ENCODE results near the gene CDK16.

CDK16 gene

DNA sequence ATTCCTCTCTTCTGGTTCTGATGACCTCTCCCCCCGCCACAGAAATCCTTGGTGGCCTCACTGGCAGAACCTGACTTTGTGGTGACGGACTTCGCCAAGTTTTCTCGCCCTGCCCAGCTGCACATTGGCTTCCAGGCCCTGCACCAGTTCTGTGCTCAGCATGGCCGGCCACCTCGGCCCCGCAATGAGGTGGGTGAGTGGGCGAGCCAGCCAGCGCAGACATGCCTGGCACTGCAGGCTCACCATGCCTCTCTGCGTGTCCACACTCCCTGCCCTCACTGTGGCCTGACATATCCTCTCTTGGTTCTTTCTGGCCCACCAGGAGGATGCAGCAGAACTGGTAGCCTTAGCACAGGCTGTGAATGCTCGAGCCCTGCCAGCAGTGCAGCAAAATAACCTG lies 16.2 kb upstream of the CDK16 start:
- DNase-seq (ENCODE audit: low spot score) = no peak
- TF ChIP-seq, protein P1, sequence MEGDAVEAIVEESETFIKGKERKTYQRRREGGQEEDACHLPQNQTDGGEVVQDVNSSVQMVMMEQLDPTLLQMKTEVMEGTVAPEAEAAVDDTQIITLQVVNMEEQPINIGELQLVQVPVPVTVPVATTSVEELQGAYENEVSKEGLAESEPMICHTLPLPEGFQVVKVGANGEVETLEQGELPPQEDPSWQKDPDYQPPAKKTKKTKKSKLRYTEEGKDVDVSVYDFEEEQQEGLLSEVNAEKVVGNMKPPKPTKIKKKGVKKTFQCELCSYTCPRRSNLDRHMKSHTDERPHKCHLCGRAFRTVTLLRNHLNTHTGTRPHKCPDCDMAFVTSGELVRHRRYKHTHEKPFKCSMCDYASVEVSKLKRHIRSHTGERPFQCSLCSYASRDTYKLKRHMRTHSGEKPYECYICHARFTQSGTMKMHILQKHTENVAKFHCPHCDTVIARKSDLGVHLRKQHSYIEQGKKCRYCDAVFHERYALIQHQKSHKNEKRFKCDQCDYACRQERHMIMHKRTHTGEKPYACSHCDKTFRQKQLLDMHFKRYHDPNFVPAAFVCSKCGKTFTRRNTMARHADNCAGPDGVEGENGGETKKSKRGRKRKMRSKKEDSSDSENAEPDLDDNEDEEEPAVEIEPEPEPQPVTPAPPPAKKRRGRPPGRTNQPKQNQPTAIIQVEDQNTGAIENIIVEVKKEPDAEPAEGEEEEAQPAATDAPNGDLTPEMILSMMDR (IDR thresholded peaks at IDR 0.05; ENCODE audit: borderline replicate concordance, control extremely low read depth, extremely low read depth, insufficient read depth, missing control alignments) = peak; percentile 3
- in situ Hi-C loops (cut with MboI; ENCODE audit: low sequenced_read_pairs, unreplicated experiment) = no loop called here

DNA sequence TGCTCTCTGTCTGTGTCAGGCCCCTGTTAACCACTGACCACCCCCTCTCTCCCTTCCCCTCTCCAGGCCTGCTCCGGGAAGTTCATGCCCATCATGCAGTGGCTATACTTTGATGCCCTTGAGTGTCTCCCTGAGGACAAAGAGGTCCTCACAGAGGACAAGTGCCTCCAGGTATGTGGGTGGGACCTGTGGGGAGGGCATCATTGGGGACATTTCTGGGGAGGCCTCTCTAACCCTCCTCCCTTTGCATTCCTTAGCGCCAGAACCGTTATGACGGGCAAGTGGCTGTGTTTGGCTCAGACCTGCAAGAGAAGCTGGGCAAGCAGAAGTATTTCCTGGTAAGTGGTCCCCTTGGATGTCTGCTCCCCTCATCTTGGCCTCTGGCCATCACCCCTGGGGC lies 15.6 kb upstream of the CDK16 start:
- TF ChIP-seq, protein P1 (IDR thresholded peaks at IDR 0.05; ENCODE audit: borderline replicate concordance, control extremely low read depth, extremely low read depth, insufficient read depth, missing control alignments) = no peak
- no peak for DNase-seq (ENCODE audit: low spot score)
- in situ Hi-C loops (cut with MboI; ENCODE audit: low sequenced_read_pairs, unreplicated experiment) = no loop called here

DNA sequence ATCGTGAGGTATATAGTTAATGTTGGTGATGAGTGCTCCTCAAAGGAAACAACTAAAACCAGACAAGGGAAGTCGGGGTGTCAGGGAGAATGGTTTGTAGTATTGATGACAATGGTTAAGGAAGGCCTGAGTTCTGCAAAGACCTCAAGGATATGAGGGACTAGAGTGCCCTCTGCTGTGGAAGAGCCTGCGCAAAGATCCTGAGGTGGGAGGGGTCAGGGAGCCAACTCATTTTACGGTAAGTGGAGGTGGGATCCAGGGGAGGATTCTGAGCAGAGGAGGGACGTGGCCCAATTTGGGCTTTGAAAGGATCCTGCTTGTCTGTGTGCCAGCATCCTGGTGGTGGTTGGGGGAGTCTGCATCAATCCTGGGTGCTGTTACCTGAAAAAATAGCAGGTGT lies 13.5 kb upstream of the CDK16 start:
- DNase-seq (ENCODE audit: low spot score) = no peak
- in situ Hi-C loops (cut with MboI; ENCODE audit: low sequenced_read_pairs, unreplicated experiment) = no loop called here
- TF ChIP-seq, protein P1 (IDR thresholded peaks at IDR 0.05; ENCODE audit: borderline replicate concordance, control extremely low read depth, extremely low read depth, insufficient read depth, missing control alignments) = no peak

DNA sequence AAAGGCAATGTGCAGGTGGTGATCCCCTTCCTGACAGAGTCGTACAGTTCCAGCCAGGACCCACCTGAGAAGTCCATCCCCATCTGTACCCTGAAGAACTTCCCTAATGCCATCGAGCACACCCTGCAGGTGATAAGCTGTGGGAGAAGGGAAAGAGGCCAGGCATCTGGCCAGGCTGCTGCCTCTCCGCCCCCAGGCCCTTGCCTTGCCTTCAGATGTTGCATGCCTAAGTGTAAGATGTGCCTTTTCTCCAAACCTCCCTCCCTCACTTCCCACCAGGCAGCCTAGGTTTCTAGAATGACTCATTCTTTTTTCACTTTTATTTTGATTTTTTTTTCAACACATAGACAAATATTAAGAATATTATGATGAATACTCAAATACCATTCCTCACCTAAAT lies 12.2 kb upstream of the CDK16 start:
- TF ChIP-seq, protein P1 (IDR thresholded peaks at IDR 0.05; ENCODE audit: borderline replicate concordance, control extremely low read depth, extremely low read depth, insufficient read depth, missing control alignments) = no peak
- in situ Hi-C loops (cut with MboI; ENCODE audit: low sequenced_read_pairs, unreplicated experiment) = no loop called here
- no peak for DNase-seq (ENCODE audit: low spot score)

DNA sequence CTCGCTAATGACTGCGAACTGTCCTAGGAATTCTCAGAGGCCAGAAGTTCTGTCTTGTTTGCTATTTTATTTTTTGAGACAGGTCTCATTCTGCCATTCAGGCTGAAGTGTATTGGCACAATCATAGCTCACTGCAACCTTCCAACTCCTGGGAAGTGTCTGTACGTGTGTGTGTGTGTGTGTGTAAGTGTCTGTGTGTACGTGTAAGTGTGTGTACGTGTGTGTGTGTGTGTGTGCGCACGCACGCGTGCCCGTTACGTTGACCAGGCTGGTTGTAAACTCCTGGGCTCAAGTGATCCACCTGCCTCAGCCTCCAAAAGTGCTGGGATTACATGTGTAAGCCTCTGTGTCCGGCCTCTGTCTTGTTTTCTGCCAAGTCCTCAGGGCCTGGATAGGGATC lies 10.4 kb upstream of the CDK16 start:
- TF ChIP-seq, protein P1 (IDR thresholded peaks at IDR 0.05; ENCODE audit: borderline replicate concordance, control extremely low read depth, extremely low read depth, insufficient read depth, missing control alignments) = no peak
- in situ Hi-C loops (cut with MboI; ENCODE audit: low sequenced_read_pairs, unreplicated experiment) = no loop called here
- no peak for DNase-seq (ENCODE audit: low spot score)

DNA sequence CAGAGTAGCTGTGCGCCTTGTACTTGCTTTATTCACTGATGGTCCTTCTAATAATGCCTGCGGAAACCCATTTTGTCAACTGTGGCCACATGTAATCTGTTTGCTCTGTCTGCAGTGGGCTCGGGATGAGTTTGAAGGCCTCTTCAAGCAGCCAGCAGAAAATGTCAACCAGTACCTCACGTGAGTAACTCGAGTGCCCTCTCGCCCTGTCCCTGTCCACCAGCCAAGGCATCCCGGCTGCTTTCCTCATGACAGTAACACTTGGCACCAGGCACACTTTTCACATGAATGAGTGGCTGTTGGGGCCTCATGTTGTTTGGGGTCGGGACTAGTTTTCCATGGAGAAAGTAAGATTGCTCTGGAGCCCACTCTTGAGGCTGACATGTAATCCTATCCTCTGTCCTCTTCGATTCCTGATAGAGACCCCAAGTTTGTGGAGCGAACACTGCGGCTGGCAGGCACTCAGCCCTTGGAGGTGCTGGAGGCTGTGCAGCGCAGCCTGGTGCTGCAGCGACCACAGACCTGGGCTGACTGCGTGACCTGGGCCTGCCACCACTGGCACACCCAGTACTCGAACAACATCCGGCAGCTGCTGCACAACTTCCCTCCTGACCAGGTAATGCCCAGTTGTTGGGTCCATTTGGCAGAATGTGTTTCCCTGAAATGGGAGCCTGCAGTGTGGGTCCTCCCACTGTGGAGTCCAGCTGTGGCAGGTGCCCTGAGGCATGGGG lies 8.8 kb upstream of the CDK16 start:
- in situ Hi-C loops (cut with MboI; ENCODE audit: low sequenced_read_pairs, unreplicated experiment) = no loop called here
- TF ChIP-seq, protein P1 (IDR thresholded peaks at IDR 0.05; ENCODE audit: borderline replicate concordance, control extremely low read depth, extremely low read depth, insufficient read depth, missing control alignments) = no peak
- DNase-seq (ENCODE audit: low spot score) = no peak

All from GM13976 (cell line).